ENCODE results near the gene DNTT. TPM values are rescaled to one million over a fixed set of nuclear protein-coding genes. Genes with fewer than 3 reads are reported as not detected.

Gene DNTT
- total RNA-seq, 1 donor, result not detected

GRCh38 chr10:96341219-96342182 lies 37.3 kb downstream of the DNTT start:
- Histone ChIP-seq H3K27me3 (ENCODE audit: insufficient read depth, low read length) (no peaks in the 10 kb centered on the region), H3K36me3 (ENCODE audit: insufficient read depth, low read length) (no peaks in the 10 kb centered on the region), H3K27ac (ENCODE audit: low read depth, low read length) (no peak overlapping the region), H3K4me2 (ENCODE audit: insufficient read depth, low read length) (no peak overlapping the region), H2AFZ (ENCODE audit: low read length) (no peak overlapping the region), H3K4me1 (ENCODE audit: insufficient read depth, low read length) (no peaks in the 10 kb centered on the region), H3K79me2 (ENCODE audit: insufficient read depth, low read length) (no peaks in the 10 kb centered on the region), H4K20me1 (ENCODE audit: insufficient read depth, low read length) (no peaks in the 10 kb centered on the region), H3K4me3 (ENCODE audit: insufficient read depth, low read length) (no peak overlapping the region), H3K9me3 (ENCODE audit: low read depth, low read length) (no peaks in the 10 kb centered on the region)
- DNase-seq (ENCODE audit: insufficient read length, low spot score, missing footprints), result no peak
- no peak for TF ChIP-seq CTCF (IDR thresholded peaks at IDR 0.05; ENCODE audit: extremely low read depth, low read depth, low read length)

GRCh38 chr10:96342402-96342801 lies 38.2 kb downstream of the DNTT start:
- Histone ChIP-seq H3K4me2 (ENCODE audit: insufficient read depth, low read length) (no peak overlapping the region), H3K79me2 (ENCODE audit: insufficient read depth, low read length) (no peaks in the 10 kb centered on the region), H3K27me3 (ENCODE audit: insufficient read depth, low read length) (no peaks in the 10 kb centered on the region), H2AFZ (ENCODE audit: low read length) (no peak overlapping the region), H3K36me3 (ENCODE audit: insufficient read depth, low read length) (no peaks in the 10 kb centered on the region), H3K4me1 (ENCODE audit: insufficient read depth, low read length) (no peaks in the 10 kb centered on the region), H3K27ac (ENCODE audit: low read depth, low read length) (no peak overlapping the region), H4K20me1 (ENCODE audit: insufficient read depth, low read length) (no peaks in the 10 kb centered on the region), H3K4me3 (ENCODE audit: insufficient read depth, low read length) (no peak overlapping the region), H3K9me3 (ENCODE audit: low read depth, low read length) (no peaks in the 10 kb centered on the region)
- no peak for TF ChIP-seq CTCF (IDR thresholded peaks at IDR 0.05; ENCODE audit: extremely low read depth, low read depth, low read length)
- no peak for DNase-seq (ENCODE audit: insufficient read length, low spot score, missing footprints)

- TF ChIP-seq CTCF (IDR thresholded peaks at IDR 0.05; ENCODE audit: extremely low read depth, low read depth, low read length), result no peak
- no peaks in the 10 kb centered on the region for H3K36me3 ChIP-seq (ENCODE audit: insufficient read depth, low read length)
- H3K27ac ChIP-seq (ENCODE audit: low read depth, low read length), result no peak overlapping the region
- no peaks in the 10 kb centered on the region for H3K9me3 ChIP-seq (ENCODE audit: low read depth, low read length)
- no peaks in the 10 kb centered on the region for H4K20me1 ChIP-seq (ENCODE audit: insufficient read depth, low read length)
- no peaks in the 10 kb centered on the region for H3K4me1 ChIP-seq (ENCODE audit: insufficient read depth, low read length)
- no peak overlapping the region for H3K4me2 ChIP-seq (ENCODE audit: insufficient read depth, low read length)
- no peak overlapping the region for H2AFZ ChIP-seq (ENCODE audit: low read length)
- H3K79me2 ChIP-seq (ENCODE audit: insufficient read depth, low read length), result no peaks in the 10 kb centered on the region
- H3K27me3 ChIP-seq (ENCODE audit: insufficient read depth, low read length), result no peaks in the 10 kb centered on the region
- no peak for DNase-seq (ENCODE audit: insufficient read length, low spot score, missing footprints)
- H3K4me3 ChIP-seq (ENCODE audit: insufficient read depth, low read length), result no peak overlapping the region
Observed at GRCh38 chr10:96344178-96344577, 39.9 kb downstream of the DNTT start.

- DNase-seq (ENCODE audit: insufficient read length, low spot score, missing footprints), result no peak
- Histone ChIP-seq H3K4me2 (ENCODE audit: insufficient read depth, low read length) (no peak overlapping the region), H3K36me3 (ENCODE audit: insufficient read depth, low read length) (no peaks in the 10 kb centered on the region), H3K27ac (ENCODE audit: low read depth, low read length) (no peak overlapping the region), H3K27me3 (ENCODE audit: insufficient read depth, low read length) (no peaks in the 10 kb centered on the region), H3K4me1 (ENCODE audit: insufficient read depth, low read length) (no peaks in the 10 kb centered on the region), H3K79me2 (ENCODE audit: insufficient read depth, low read length) (no peaks in the 10 kb centered on the region), H3K9me3 (ENCODE audit: low read depth, low read length) (no peaks in the 10 kb centered on the region), H4K20me1 (ENCODE audit: insufficient read depth, low read length) (no peaks in the 10 kb centered on the region), H2AFZ (ENCODE audit: low read length) (no peak overlapping the region), H3K4me3 (ENCODE audit: insufficient read depth, low read length) (no peak overlapping the region)
- no peak for TF ChIP-seq CTCF (IDR thresholded peaks at IDR 0.05; ENCODE audit: extremely low read depth, low read depth, low read length)
Observed at GRCh38 chr10:96345222-96345621, 41.0 kb downstream of the DNTT start.
